Panc1 (cell line): ENCODE measurements around the gene TNFSF9. TPM values are rescaled to one million over a fixed set of nuclear protein-coding genes. Genes with fewer than 3 reads are reported as not detected.
"Not testable (repeated sequence)": the region's sequence is repeated elsewhere in the genome, so short reads cannot be mapped to it uniquely, and the experiment has no call there.

Source experiments
- ATAC-seq: fragments of 200-7000 bp; cut with Tn5 transposase; 2 replicates; pipeline ENCODE4 v1.9.1; 2020; ENCODE audit warnings: mild to moderate bottlenecking, moderate library complexity
- BruUV-seq: library from RNA; stranded (reverse); fragments of 400-500 nt; replicated peaks from 2 replicates; lab custom pipeline; 2021; lab: Mats Ljungman, UMichigan
- CTCF ChIA-PET: fragments of 300-600 bp; sonication (Branson Sonifier 250); formaldehyde crosslinking; loops from one replicate; lab custom pipeline; 2022; ENCODE audit warnings: antibody characterized with exemption; lab: Charles Lee
- POLR2A ChIA-PET: fragments of 300-600 bp; sonication (Branson Sonifier 250); formaldehyde crosslinking; loops from one replicate; lab custom pipeline; 2022; ENCODE audit warnings: antibody characterized with exemption; lab: Charles Lee
- DNase-seq: peaks from one replicate; pipeline ENCODE4 v3.0.0-alpha.2; 2010; ENCODE audit warnings: low read depth, low spot score
- H3K27ac ChIP-seq: 2 replicates; pipeline ENCODE4 v1.5.1; 2011; ENCODE audit warnings: mild to moderate bottlenecking, low read length, inconsistent platforms
- H3K27me3 ChIP-seq: fragments of 200-500 bp; sonication (Bioruptor generic); 2 replicates; pipeline ENCODE4 v1.6.0; 2014; ENCODE audit warnings: low read length, inconsistent platforms; ENCODE audit not compliant: control insufficient read depth, insufficient read depth
- H3K36me3 ChIP-seq: fragments of 200-500 bp; sonication (Bioruptor generic); 2 replicates; pipeline ENCODE4 v1.5.1; 2014; ENCODE audit warnings: inconsistent platforms, mild to moderate bottlenecking, low read length, moderate library complexity; ENCODE audit not compliant: control insufficient read depth, insufficient read depth
- H3K4me1 ChIP-seq: 2 replicates; pipeline ENCODE4 v1.5.1; 2011; ENCODE audit warnings: inconsistent platforms, mild to moderate bottlenecking, low read length, moderate library complexity; ENCODE audit not compliant: control insufficient read depth, insufficient read depth
- H3K4me3 ChIP-seq, 2 experiments: 2 replicates each; pipeline ENCODE4 v1.5.1; 2011 to 2012; ENCODE audit warnings: low read depth in 2 of 2, low read length in 2 of 2, mild to moderate bottlenecking in 2 of 2, inconsistent platforms in 1 of 2, moderate library complexity in 1 of 2
- H3K9me3 ChIP-seq: fragments of 200-500 bp; sonication (Bioruptor generic); 2 replicates; pipeline ENCODE4 v1.5.1; 2014; ENCODE audit warnings: low read depth, mild to moderate bottlenecking, inconsistent platforms, low read length, moderate library complexity; ENCODE audit not compliant: control insufficient read depth, insufficient read depth
- CTCF ChIP-seq: fragments of 450-650 bp; IDR thresholded peaks from 2 replicates; pipeline ENCODE4 v1.5.1; 2017; ENCODE audit warnings: mild to moderate bottlenecking
- POLR2AphosphoS5 ChIP-seq: IDR thresholded peaks from 2 replicates; pipeline ENCODE4 v1.6.1; 2012; ENCODE audit warnings: mild to moderate bottlenecking, low read depth, low read length, moderate library complexity
- REST ChIP-seq, 2 experiments: IDR thresholded peaks; 2 replicates each; pipeline ENCODE4 v1.6.1; 2011 to 2012; ENCODE audit warnings: low read depth in 2 of 2, control low read depth in 1 of 2, low read length in 1 of 2, mild to moderate bottlenecking in 1 of 2, moderate library complexity in 1 of 2; ENCODE audit not compliant: insufficient read depth in 1 of 2
- SIN3A ChIP-seq: IDR thresholded peaks from 2 replicates; pipeline ENCODE4 v1.6.1; 2012; ENCODE audit warnings: low read depth, mild to moderate bottlenecking, low read length, moderate library complexity, borderline replicate concordance; ENCODE audit not compliant: insufficient read depth
- TCF7L2 ChIP-seq: IDR thresholded peaks from 2 replicates; pipeline ENCODE4 v1.6.1; 2011; ENCODE audit warnings: mild to moderate bottlenecking, low read depth, low read length, inconsistent platforms
- in situ Hi-C: cut with HindIII; loops from 2 replicates; pipeline ENCODE4 v1.10.0; 2016; ENCODE audit warnings: low sequenced_read_pairs, low pct_unique_long_range_greater_than_20kb
- intact Hi-C: fragments of 100-400 bp; cut with micrococcal nuclease; formaldehyde crosslinking; loops from one replicate; pipeline ENCODE4 v1.10.0; 2022; ENCODE audit not compliant: unreplicated experiment
- total RNA-seq: library from RNA; stranded (reverse); gene quantifications from one replicate; pipeline ENCODE4 v1.2.1, GENCODE V29; 2021; ENCODE audit not compliant: unreplicated experiment

The TNFSF9 gene
- total RNA-seq, 1 experiment from 2014 or later = 2.9 TPM

- POLR2A ChIA-PET = no interaction called here
- no peak for ATAC-seq
- in situ Hi-C loops = no loop called here
- no peaks in the 10 kb centered on the region for H3K9me3 ChIP-seq
- CTCF ChIA-PET = no interaction called here
- TF ChIP-seq CTCF (no peak), REST (IDR thresholded peaks at IDR 0.05; ENCODE audit: insufficient read depth in 1 of 2, low read depth in 2 of 2, low read length in 1 of 2) (no peak), TCF7L2 (no peak), SIN3A (no peak), POLR2AphosphoS5 (no peak)
- no peaks in the 10 kb centered on the region for H3K27me3 ChIP-seq
- no peak for DNase-seq
- intact Hi-C loops = no loop called here
- BruUV-seq = no TSS peak
- H3K4me3 ChIP-seq = no peak overlapping the region
- H3K4me1 ChIP-seq = no peaks in the 10 kb centered on the region
- no peaks in the 10 kb centered on the region for H3K36me3 ChIP-seq
- H3K27ac ChIP-seq = no peak overlapping the region
Measured at GRCh38 chr19:6543866-6544347, 13.1 kb downstream of the TNFSF9 start.

GRCh38 chr19:6550679-6551078 is 19.9 kb downstream of the TNFSF9 start:
- H3K9me3 ChIP-seq, intact Hi-C loops, H3K36me3 ChIP-seq, DNase-seq, H3K27me3 ChIP-seq, H3K4me3 ChIP-seq, BruUV-seq, H3K27ac ChIP-seq, CTCF ChIA-PET, POLR2A ChIA-PET, H3K4me1 ChIP-seq, ATAC-seq, in situ Hi-C loops: not testable (repeated sequence)

- DNase-seq = no peak
- ATAC-seq = no peak
- Histone ChIP-seq H3K27ac (no peak overlapping the region), H3K9me3 (no peaks in the 10 kb centered on the region), H3K36me3 (no peaks in the 10 kb centered on the region), H3K4me1 (no peaks in the 10 kb centered on the region), H3K27me3 (no peaks in the 10 kb centered on the region), H3K4me3 (no peak overlapping the region)
- in situ Hi-C loops = no loop called here
- intact Hi-C loops = no loop called here
- no TSS peak for BruUV-seq
- POLR2A ChIA-PET = no interaction called here
- CTCF ChIA-PET = no interaction called here
- TF ChIP-seq CTCF (no peak), REST (IDR thresholded peaks at IDR 0.05; ENCODE audit: insufficient read depth in 1 of 2, low read depth in 2 of 2, low read length in 1 of 2) (no peak), TCF7L2 (no peak), SIN3A (no peak), POLR2AphosphoS5 (no peak)
Measured at GRCh38 chr19:6551091-6551490, 20.3 kb downstream of the TNFSF9 start.
